ENCODE measurements around the gene SPEG. TPM values are rescaled to one million over a fixed set of nuclear protein-coding genes. Genes with fewer than 3 reads are reported as not detected.

Gene SPEG
- total RNA-seq, 2 experiments from 2014 or later = 15.3 to 17.7 TPM

DNA sequence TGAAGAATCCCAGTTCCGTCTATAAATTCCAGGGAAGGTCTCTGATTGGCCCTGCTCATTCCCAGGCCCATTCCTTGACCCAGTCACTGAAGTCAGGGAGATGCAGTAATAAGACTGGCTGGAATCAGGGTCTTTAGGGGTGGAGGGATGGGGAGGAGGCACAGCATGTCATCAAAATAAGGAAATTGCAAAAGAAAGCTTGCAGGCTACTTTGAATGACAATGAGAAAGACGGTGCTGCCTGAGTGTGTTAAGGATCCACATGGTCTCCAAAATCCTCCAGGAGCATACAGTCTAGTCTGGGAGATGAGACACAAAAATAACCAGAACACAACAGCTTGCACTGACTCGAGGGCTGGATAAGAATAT is 18.4 kb upstream of the SPEG start:
- H3K4me1 ChIP-seq (ENCODE audit: insufficient read depth, low read length) = peaks cover 7% of the 10 kb centered on the region
- no peak overlapping the region for H3K4me3 ChIP-seq (ENCODE audit: low read length)
- no peaks in the 10 kb centered on the region for H3K36me3 ChIP-seq (ENCODE audit: insufficient read depth, low read length)
- H3K9me3 Mint-ChIP-seq = no peaks in the 10 kb centered on the region
- H3K27ac Mint-ChIP-seq = no peak overlapping the region
- H3K36me3 Mint-ChIP-seq (ENCODE audit: low read depth) = no peaks in the 10 kb centered on the region
- ChIA-PET CTCF (no interaction called here), POLR2A (no interaction called here)
- peaks cover 6 to 12% of the 10 kb centered on the region in 2 experiments for H3K9me3 ChIP-seq (ENCODE audit: control insufficient read depth in 1 of 2, insufficient read depth in 1 of 2, low read length in 2 of 2)
- ATAC-seq (ENCODE audit: poor library complexity) = no peak
- H3K27me3 Mint-ChIP-seq = peaks cover 68% of the 10 kb centered on the region
- no peak overlapping the region for H3K4me3 Mint-ChIP-seq
- H3K4me1 Mint-ChIP-seq (ENCODE audit: low read depth) = no peaks in the 10 kb centered on the region
- no peak overlapping the region for H3K27ac ChIP-seq (ENCODE audit: low read depth in 1 of 2, low read length in 2 of 2)
- intact Hi-C loops (cut with DNase I, micrococcal nuclease) = no loop called here
- peaks cover 28 to 71% of the 10 kb centered on the region in 2 experiments for H3K27me3 ChIP-seq (ENCODE audit: control insufficient read depth in 1 of 2, insufficient read depth in 2 of 2, low read length in 2 of 2)
- TF ChIP-seq, protein P1, sequence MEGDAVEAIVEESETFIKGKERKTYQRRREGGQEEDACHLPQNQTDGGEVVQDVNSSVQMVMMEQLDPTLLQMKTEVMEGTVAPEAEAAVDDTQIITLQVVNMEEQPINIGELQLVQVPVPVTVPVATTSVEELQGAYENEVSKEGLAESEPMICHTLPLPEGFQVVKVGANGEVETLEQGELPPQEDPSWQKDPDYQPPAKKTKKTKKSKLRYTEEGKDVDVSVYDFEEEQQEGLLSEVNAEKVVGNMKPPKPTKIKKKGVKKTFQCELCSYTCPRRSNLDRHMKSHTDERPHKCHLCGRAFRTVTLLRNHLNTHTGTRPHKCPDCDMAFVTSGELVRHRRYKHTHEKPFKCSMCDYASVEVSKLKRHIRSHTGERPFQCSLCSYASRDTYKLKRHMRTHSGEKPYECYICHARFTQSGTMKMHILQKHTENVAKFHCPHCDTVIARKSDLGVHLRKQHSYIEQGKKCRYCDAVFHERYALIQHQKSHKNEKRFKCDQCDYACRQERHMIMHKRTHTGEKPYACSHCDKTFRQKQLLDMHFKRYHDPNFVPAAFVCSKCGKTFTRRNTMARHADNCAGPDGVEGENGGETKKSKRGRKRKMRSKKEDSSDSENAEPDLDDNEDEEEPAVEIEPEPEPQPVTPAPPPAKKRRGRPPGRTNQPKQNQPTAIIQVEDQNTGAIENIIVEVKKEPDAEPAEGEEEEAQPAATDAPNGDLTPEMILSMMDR (IDR thresholded peaks at IDR 0.05) = no peak
- DNase-seq = no peak

DNA sequence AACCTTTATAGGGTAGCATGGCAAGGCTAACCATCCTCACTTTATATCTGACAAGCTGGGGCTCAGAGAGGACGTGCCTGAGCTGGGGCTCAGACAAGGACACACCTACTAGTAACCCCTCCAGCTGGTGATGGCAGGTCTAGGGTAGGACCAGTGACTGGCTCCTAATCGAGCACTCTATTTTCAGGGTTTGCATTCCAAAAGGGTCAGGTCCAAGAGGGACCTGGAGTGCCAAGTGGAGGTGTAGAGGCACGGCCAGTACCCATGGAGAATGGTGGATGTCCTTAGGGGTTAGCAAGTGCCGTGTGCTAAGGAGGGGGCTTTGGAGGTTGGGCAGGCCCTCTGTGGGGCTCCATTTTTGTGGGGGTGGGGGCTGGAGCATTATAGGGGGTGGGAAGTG is 17.7 kb upstream of the SPEG start:
- Histone ChIP-seq H3K27ac (ENCODE audit: low read depth in 1 of 2, low read length in 2 of 2) (no peak overlapping the region), H3K27me3 (ENCODE audit: control insufficient read depth in 1 of 2, insufficient read depth in 2 of 2, low read length in 2 of 2) (peaks cover 24 to 72% of the 10 kb centered on the region in 2 experiments), H3K4me3 (ENCODE audit: low read length) (no peak overlapping the region), H3K4me1 (ENCODE audit: insufficient read depth, low read length) (peaks cover 7% of the 10 kb centered on the region), H3K9me3 (ENCODE audit: control insufficient read depth in 1 of 2, insufficient read depth in 1 of 2, low read length in 2 of 2) (peaks cover 6 to 10% of the 10 kb centered on the region in 2 experiments), H3K36me3 (ENCODE audit: insufficient read depth, low read length) (no peaks in the 10 kb centered on the region)
- Mint-ChIP-seq H3K4me3 (no peak overlapping the region), H3K4me1 (ENCODE audit: low read depth) (no peaks in the 10 kb centered on the region), H3K36me3 (ENCODE audit: low read depth) (no peaks in the 10 kb centered on the region), H3K27ac (no peak overlapping the region), H3K27me3 (peaks cover 64% of the 10 kb centered on the region), H3K9me3 (no peaks in the 10 kb centered on the region)
- intact Hi-C loops (cut with DNase I, micrococcal nuclease) = no loop called here
- ChIA-PET POLR2A (no interaction called here), CTCF (no interaction called here)
- no peak for ATAC-seq (ENCODE audit: poor library complexity)
- DNase-seq = no peak
- TF ChIP-seq, protein P1 (IDR thresholded peaks at IDR 0.05) = no peak

DNA sequence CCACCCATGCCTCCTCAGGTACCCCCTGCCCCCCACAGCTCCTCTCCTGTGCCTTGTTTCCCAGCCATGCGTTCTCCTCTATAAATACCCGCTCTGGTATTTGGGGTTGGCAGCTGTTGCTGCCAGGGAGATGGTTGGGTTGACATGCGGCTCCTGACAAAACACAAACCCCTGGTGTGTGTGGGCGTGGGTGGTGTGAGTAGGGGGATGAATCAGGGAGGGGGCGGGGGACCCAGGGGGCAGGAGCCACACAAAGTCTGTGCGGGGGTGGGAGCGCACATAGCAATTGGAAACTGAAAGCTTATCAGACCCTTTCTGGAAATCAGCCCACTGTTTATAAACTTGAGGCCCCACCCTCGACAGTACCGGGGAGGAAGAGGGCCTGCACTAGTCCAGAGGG is 17.3 kb upstream of the SPEG start:
- no peak overlapping the region for H3K4me3 ChIP-seq (ENCODE audit: low read length)
- H3K4me1 ChIP-seq (ENCODE audit: insufficient read depth, low read length) = peaks cover 7% of the 10 kb centered on the region
- peaks cover 24 to 72% of the 10 kb centered on the region in 2 experiments for H3K27me3 ChIP-seq (ENCODE audit: control insufficient read depth in 1 of 2, insufficient read depth in 2 of 2, low read length in 2 of 2)
- no peak overlapping the region for H3K27ac ChIP-seq (ENCODE audit: low read depth in 1 of 2, low read length in 2 of 2)
- no peak overlapping the region for H3K4me3 Mint-ChIP-seq
- H3K27me3 Mint-ChIP-seq = peaks cover 67% of the 10 kb centered on the region
- H3K9me3 Mint-ChIP-seq = no peaks in the 10 kb centered on the region
- ChIA-PET POLR2A (no interaction called here), CTCF (no interaction called here)
- H3K36me3 ChIP-seq (ENCODE audit: insufficient read depth, low read length) = no peaks in the 10 kb centered on the region
- no peak for DNase-seq
- H3K36me3 Mint-ChIP-seq (ENCODE audit: low read depth) = no peaks in the 10 kb centered on the region
- no peaks in the 10 kb centered on the region for H3K4me1 Mint-ChIP-seq (ENCODE audit: low read depth)
- TF ChIP-seq, protein P1 (IDR thresholded peaks at IDR 0.05) = no peak
- H3K9me3 ChIP-seq (ENCODE audit: control insufficient read depth in 1 of 2, insufficient read depth in 1 of 2, low read length in 2 of 2) = peaks cover 6% of the 10 kb centered on the region in 2 experiments
- ATAC-seq (ENCODE audit: poor library complexity) = no peak
- no peak overlapping the region for H3K27ac Mint-ChIP-seq
- intact Hi-C loops (cut with DNase I, micrococcal nuclease) = no loop called here
